Hindlimb muscle (tissue), 1 donor: ENCODE measurements around the gene ZNF507. TPM values are rescaled to one million over a fixed set of nuclear protein-coding genes. Genes with fewer than 3 reads are reported as not detected.

Experiments
- DNase-seq: peaks from one replicate; pipeline ENCODE4 v3.0.0-alpha.2; 2013
- polyA plus RNA-seq: library from polyadenylated mRNA; unstranded; fragments of 120-200 nt; gene quantifications from one replicate; pipeline ENCODE4 v1.2.1, GENCODE V29; 2013; ENCODE audit not compliant: insufficient read length

ZNF507 gene
- polyA plus RNA-seq, 1 donor: 15.9 TPM

- no peak for DNase-seq
These were observed 5.2 kb upstream of the ZNF507 start for GRCh38 chr19:32339988-32340874.

DNA sequence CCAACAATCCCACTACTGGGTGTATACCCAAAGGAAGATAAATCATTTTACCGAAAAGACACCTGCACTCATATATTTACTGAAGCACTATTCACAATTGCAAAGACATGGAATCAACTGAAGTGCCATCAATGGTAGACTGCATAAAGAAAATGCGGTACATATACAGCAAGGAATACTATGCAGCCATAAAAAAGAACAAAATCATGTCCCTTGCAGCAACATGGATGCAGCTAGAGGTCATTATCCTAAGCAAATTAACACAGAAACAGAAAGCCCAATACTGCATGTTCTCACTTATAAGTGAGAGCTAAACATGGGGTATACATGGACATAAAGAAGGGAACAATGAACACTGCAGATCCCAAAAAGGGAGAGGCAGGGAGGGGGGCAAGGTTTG lies 2.7 kb upstream of the ZNF507 start:
- no peak for DNase-seq

DNA sequence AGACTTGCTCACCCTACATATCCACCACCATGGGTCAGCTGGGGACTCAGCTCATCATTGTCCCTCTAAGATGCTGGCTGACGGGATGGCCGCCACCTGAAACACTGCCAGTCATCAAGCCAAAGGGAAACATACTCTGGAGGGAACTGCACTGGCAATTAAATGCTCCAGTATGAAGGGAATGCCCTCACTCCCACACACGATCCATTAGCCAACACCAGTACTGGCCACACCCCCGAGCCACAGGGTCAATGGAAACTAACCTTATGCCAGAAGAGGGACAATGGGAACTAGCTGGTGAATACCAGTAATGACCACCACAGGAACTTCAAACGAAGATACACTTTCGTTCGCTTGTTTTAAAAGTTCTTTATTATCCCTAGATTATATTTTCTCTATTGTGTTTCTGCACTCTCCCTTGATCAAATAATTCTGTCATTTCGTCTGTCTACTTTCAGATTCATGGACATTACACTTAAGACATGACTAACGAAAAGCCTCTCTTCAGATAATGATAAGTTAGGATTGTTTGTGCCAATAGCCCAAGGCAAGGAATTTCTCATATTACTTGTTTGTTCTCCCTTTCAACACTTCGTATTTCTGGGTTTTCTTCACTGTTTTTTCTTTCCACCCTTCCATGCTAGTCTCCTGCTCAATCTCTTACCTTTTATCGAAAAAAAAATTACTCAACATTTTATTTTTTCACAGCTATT lies 1.7 kb upstream of the ZNF507 start:
- no peak for DNase-seq

DNA sequence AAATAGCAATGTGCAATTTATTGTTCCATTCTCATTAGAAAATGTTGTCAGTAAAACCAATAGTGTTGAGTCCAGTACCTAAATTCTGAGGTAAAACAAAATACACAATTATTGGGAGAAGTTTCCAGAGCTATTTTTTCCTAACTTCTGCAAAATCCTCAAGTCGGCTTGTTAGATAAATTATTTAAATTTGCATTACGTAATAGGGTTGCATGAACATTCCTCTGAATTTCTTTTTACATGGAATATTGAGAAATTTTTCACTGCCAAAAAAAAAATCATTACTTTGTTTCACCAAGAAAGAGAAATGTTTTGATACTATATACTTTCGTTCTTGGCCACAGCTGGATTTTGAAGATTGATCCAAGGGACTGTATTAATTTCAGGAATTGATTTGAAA lies 1.5 kb downstream of the ZNF507 start:
- DNase-seq: no peak

- DNase-seq: no peak
These were observed 2.2 kb downstream of the ZNF507 start for GRCh38 chr19:32347573-32347972.

GRCh38 chr19:32349051-32349450 lies 3.6 kb downstream of the ZNF507 start:
- no peak for DNase-seq

DNA sequence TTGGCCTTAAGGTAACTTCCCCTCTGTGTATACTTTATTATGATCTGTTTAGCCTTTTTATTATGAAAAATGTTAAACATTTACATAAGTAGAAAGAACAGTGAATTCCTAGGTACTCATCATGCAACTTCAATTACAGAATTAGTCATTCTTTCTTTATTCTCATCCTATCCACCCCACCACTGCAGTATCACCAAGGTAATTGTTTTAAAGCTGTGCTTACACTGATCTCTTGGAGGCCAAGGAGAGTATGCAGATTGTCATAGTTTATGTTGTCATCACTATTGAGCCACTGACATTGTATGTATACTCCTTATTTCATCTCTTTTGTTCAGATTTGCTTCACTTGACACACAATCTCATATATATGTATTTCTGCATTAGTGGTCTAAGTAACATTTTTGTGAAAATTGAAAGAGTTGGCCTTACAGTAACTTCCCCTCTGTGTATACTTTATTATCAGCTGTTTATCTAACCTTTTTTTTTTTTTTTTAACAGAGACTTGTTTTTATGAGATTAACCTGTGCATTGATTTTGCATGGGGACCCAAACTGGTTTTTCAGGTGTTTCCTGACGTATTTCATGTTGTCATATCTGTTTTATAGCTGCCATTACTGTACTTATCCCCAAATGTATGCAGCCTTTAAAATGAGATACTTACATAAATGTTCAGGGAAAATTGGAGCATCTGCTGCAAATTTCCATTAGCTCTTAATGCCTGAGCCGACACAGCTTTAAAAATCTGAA lies 4.5 kb downstream of the ZNF507 start:
- no peak for DNase-seq

- DNase-seq: no peak
These were observed 5.1 kb downstream of the ZNF507 start for GRCh38 chr19:32350471-32350865.

GRCh38 chr19:32350987-32351348 lies 5.6 kb downstream of the ZNF507 start:
- no peak for DNase-seq

DNA sequence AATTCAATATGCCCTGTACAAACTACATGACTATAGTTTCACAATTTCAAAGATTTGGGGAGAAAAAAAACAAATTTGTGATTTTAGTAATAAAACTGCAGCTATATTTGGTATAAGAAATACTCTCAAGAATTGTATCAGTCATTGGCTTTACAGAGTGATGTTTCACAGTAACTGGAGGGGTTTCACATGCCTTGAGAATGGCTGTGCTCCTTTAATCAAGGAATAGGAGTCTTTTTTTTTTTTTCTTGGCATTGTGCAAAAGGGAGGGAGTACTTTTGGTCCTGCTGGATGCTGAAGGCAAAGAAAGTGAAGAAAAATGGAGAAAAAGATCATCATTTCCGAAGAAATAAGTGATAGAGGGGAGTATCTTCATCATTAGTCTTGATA lies 6.8 kb downstream of the ZNF507 start:
- DNase-seq: no peak

DNA sequence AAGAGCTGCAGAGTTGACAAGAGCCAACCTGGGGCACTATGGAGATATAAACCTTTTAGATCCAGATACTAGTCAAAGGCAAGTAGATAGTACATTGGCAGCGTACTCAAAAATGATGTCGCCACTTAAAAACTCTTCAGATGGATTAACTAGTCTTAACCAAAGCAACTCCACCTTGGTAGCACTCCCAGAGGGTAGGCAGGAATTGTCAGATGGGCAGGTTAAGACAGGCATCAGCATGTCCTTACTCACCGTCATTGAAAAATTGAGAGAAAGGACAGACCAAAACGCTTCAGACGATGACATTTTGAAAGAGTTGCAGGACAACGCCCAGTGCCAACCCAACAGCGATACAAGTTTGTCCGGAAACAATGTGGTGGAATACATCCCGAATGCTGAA lies 8.9 kb downstream of the ZNF507 start:
- DNase-seq: no peak

DNA sequence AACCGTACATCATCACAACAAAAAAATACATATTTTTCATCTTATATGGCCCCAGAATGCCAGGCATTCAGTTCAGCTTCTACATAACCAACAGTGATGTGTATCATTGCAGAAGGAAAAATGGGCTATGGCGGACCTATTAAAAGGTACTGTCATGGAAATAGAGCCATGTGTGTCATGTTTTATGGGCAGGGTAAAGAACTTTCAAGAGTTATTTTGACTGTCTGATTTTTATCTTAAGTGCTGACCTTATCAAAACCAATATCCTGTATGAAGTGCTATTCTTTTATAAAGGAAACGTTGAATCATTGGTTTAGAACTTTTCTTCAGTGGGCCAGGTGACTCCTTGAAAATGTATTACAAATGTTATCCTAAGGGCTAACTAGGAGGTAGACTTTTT lies 9.9 kb downstream of the ZNF507 start:
- DNase-seq: no peak

DNA sequence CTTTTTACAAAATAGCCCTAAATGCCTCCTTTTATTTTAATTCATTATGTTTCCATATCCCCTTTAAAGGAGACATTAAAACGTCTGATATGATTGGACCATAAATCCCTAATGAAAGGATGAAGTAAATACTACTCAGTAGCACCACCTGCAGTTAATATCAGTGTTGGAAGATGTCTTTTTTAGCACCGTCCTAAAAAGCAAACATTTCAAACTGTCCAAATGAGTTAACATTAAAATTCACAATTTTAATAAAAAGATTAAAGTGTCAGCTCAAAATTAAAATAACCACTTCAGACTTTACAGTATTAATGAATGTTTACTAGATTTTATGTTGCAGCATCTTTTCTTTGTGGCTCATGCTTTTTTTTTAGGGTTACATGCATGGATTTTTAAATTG lies 12.3 kb downstream of the ZNF507 start:
- no peak for DNase-seq

DNA sequence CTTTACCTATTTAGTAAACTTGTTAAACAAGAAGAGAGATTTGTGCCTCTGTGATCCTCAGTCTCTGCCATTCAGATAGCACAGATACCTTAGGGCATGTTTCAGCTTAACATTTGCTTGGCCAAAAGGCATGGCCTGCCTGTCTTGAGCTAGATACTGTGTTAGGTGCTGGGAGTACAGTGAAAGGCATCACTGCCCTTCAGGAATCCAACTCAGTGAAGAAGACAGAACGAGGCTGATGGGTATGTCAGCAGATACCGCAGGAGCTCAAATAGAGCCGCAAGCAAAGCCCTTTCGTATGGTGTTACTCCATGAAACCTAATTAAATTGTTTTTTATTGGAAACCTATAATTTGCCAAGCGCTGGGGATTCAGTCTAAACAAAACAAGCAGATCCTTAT lies 12.9 kb downstream of the ZNF507 start:
- no peak for DNase-seq

DNA sequence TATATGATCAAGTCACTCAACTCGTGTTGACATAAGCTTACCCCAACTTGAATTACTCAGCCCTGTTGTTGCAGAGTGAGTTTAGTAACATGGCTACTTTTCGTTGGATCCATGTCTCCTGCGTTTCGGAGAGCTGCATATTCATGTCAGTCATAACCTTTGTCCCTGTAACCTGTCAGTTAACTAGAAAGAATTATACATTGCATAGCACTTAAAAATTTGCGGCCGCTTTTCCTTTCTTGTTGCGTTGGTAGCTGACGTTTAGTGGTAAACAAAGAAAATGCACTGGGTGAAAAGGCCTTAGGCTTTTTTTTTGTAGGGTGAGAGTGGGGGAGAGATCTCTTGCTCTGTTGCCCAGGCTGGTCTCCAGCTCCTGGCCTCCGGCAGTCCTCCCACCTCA lies 14.2 kb downstream of the ZNF507 start:
- no peak for DNase-seq

- no peak for DNase-seq
These were observed 16.3 kb downstream of the ZNF507 start for GRCh38 chr19:32361574-32362317.

- DNase-seq: no peak
These were observed 16.9 kb downstream of the ZNF507 start for GRCh38 chr19:32362318-32362691.

DNA sequence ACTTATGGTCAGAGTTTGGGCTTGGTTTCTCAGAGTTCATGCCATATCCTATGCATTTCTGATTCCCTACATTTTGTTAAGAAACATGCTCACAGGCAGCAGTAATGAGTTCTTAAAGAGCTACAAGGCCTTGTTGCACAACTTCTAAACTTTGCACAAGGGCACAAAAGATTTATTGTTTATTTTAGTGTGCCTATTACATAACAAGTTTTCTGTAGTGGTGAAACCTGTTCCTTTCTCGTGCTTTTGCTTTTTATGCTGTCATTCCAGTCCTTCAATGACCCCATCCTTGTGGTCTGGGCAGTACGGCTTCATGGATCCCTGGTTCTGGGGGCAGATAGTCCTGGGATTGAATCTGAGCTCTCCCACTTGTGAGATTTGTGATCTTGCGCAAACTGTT lies 17.8 kb downstream of the ZNF507 start:
- DNase-seq: no peak

DNA sequence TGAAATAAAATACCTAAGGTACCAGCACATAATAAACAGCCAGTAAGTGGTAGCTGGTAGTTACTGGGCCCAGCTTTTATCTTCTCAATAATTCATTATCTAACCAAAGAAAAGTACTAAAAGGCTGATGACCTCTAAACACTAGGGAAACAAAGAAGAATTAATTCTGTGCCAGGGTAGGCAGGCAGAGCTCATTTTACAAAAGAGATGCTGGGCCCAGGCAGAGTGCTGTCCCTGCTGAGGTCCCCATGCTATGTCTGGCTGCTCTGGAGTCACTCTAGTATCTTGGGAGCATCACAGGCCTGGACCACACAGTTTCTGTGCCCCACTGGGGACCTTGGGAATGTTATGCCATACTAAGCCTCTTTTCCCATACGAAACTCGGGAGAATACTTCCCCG lies 18.2 kb downstream of the ZNF507 start:
- DNase-seq: no peak

DNA sequence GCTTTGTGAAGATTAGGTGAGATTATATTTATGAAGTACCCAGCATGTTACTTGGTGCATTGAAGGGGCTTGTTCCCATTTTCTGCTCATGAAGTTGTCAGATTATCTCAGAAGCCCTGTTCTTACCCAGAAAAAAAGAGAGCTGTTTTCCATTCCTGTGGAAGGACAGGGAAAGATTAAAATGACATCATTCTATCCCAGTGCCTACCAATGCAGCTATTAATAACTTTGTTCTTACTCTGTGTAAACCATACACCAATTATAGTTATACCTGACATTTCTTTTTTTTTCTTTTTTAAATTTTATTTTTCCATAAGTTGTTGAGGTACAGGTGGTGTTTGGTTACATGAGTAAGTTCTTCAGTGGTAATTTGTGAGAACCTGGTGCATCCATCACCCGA lies 18.6 kb downstream of the ZNF507 start:
- DNase-seq: no peak

DNA sequence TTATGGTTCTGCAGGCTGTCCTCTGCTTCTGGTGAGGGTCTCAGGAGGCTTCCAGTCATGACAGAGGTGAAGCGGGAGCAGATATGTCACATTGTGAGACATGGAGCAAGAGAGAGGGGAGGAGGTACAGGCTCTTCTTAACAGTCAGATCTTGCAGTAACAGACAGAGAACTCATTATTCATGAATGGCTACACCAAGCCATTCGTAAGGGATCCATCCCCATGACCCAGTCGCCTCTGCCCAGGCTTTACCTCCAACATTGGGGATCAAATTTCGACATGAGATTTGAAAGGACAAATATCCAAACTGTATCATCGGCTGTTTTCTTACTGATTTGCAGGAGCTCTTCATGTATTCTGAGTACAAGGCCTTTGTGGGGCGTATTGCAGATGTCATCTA lies 21.7 kb downstream of the ZNF507 start:
- no peak for DNase-seq

DNA sequence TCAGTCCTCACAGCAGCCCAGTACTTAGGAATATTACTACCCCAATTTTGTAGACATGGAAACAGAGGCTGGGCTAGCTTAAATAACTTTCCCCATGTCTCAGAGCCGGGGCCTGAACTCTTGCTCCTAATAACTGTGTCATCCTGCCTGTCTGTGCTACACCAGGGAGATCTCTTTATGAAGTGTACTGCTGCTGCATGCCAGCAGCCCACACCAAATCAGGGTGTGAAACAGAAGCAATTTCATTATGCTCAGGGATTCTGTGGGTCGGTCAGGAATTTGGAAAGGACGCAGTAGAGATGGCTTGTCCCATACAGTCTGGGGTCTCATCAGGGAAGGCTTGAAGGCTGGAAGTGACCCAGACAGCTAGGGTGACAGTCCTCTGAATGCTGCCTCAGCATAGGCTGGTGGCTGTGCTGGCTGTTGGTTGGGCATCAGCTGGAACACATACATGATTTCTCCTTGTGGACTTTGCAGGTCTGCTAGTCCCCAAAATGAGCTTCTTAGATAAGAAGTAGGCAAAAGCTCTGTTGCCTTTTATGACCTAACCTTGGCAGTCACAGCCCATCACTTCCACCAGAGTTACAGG lies 22.6 kb downstream of the ZNF507 start:
- DNase-seq: no peak
